LHCN-M2 (cell line): ENCODE data around the gene AKAP6. TPM values are rescaled to one million over a fixed set of nuclear protein-coding genes. Genes with fewer than 3 reads are reported as not detected.
"Not testable (repeated sequence)": the region's sequence is repeated elsewhere in the genome, so short reads cannot be mapped to it uniquely, and the experiment has no call there.

Experiments
- DNase-seq: peaks from one replicate; pipeline ENCODE4 v3.0.0-alpha.2; 2012; ENCODE audit warnings: low read depth
- total RNA-seq: library from RNA; depleted of rRNA; stranded (reverse); fragments of >200 nt; gene quantifications from 2 replicates; pipeline ENCODE4 v1.2.3, GENCODE V29; 2014

The AKAP6 gene
- total RNA-seq, 1 experiment from 2014 or later = 2.7 TPM

- DNase-seq = no peak
These were observed 402.2 kb downstream of the AKAP6 start for GRCh38 chr14:32731249-32731648.

- DNase-seq = no peak
These were observed 403.9 kb downstream of the AKAP6 start for GRCh38 chr14:32733015-32733414.

- DNase-seq = no peak
These were observed 405.2 kb downstream of the AKAP6 start for GRCh38 chr14:32734261-32734660.

- DNase-seq = no peak
These were observed 408.5 kb downstream of the AKAP6 start for GRCh38 chr14:32737621-32738020.

DNA sequence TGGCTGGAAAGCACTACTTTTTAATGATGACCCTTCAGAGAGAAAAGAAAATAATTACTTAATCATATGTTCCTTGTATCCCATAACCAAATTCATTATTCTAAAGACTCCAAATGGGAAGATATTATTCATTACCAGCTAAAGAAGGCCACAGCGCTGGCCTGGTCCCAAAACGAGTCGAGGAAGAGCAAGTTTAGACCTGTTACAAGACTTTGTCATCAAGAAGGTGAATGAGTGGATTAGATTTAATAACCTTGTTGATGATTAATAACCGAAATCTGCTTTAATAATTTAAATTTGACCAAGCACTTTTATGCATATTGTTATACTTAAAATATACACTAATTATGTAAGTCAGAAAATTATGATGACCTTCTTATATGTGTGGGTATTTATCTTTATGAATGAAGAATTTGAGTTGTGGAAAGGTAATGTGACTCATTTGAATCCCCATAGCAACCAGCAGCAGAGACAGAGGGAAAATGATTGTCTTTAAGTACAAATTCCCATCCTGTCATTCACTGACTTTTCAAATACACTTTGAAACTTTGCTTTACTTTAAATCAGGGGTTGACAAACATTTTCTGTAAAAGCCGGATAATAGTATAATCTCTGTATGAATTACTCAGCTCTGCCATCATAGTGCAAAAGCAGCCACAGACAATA is 409.2 kb downstream of the AKAP6 start:
- DNase-seq = no peak

- DNase-seq = no peak
These were observed 415.8 kb downstream of the AKAP6 start for GRCh38 chr14:32744811-32745445.

- no peak for DNase-seq
These were observed 425.1 kb downstream of the AKAP6 start for GRCh38 chr14:32754209-32754608.

- no peak for DNase-seq
These were observed 427.1 kb downstream of the AKAP6 start for GRCh38 chr14:32756173-32756572.

GRCh38 chr14:32756775-32757174 is 427.7 kb downstream of the AKAP6 start:
- DNase-seq = no peak

DNA sequence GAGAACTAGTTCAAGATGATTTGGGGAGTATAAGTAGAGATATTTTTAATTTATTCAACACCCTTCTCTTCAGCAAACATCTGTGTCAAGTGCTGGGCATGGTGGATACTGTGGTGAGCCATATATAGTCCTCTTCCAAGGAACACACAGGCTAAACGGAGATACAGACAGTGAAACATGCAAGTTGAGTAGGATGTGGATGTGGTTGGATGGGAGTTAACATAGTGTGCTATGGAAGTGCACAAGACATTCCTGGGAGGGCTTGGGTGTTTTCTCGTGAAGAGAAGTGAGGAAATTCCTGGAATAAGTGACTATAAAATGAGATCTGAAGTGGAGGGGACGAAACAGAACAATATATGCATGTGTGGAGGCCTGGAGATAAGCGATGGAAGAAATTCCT is 428.5 kb downstream of the AKAP6 start:
- DNase-seq = no peak

GRCh38 chr14:32761381-32761968 is 432.4 kb downstream of the AKAP6 start:
- DNase-seq = peak; percentile 54

GRCh38 chr14:32762886-32763285 is 433.8 kb downstream of the AKAP6 start:
- peak; percentile 7 for DNase-seq

GRCh38 chr14:32763673-32764072 is 434.6 kb downstream of the AKAP6 start:
- DNase-seq = no peak

DNA sequence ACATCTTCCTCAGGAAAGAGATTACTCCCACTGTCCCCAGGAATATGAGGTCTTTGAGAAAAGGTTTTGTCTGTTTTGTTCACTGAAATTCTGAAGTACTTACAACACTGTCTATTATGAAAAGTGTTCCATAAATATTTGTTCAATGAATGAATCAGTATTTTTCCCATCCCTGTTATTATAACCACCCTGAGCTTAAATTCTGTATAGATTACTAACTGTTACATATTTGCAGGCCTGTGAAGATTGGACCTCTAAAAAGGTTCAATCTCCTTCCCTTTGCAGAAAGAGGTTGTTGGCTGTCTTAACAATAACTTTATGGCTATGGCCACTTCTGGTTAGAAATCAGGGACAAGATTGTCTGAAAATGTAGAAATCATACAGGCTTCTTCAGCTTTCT is 435.0 kb downstream of the AKAP6 start:
- DNase-seq = peak; percentile 1

GRCh38 chr14:32770422-32770821 is 441.3 kb downstream of the AKAP6 start:
- DNase-seq = no peak

GRCh38 chr14:32774214-32774613 is 445.1 kb downstream of the AKAP6 start:
- no peak for DNase-seq

- no peak for DNase-seq
These were observed 450.7 kb downstream of the AKAP6 start for GRCh38 chr14:32779840-32780239.

GRCh38 chr14:32784405-32784804 is 455.3 kb downstream of the AKAP6 start:
- DNase-seq = no peak

DNA sequence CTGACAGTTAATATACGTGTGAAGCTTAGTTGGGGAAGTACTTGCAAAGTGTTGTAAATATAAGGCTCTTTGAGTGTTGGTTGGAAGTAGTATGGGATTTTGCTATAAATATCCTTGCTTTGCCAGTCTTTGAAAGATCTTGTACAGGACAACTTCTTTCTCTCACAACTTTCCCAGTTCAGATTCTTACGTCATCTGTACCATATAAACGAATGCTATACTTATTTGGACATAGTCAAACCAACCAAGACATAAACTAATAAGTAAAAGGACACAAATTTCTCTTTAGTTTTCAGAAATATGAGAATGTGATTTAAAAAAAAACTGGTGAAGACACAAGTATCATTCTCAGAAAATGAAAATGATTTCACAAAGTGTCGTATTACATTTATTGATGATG is 456.5 kb downstream of the AKAP6 start:
- no peak for DNase-seq

DNA sequence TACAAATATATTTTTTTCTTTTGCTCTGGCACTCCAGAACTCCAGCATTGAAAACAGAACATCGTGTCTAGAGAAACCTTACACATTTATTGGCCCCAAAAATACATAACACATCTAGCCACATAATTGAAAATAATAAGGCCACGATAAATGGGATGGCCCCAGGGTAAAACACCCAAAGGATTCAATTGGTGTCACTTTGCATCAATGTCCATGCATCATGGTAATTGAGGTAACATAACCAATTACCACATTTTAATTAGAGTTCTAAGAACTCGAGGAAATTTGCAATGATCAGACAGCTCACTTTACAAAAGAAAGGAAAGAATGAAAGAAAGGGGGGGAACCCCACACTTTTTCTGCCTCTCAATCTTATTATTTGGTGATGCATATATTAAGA is 457.8 kb downstream of the AKAP6 start:
- DNase-seq = no peak

DNA sequence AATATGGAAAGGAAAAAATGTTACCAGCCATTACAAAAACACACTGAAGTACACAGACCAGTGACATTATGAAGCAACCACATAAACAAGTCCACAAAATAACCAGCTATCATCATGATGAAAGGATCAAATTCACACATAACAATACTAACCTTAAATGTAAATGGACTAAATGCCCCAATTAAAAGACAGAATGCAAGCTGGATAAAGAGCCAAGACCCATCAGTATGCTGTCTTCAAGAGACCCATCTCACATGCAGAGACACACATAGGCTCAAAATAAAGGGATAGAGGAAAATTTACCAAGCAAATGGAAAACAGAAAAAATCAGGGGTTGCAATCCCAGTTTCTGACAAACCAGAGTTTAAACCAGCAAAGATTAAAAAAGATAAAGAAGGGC is 463.9 kb downstream of the AKAP6 start:
- not testable (repeated sequence) for DNase-seq

- no peak for DNase-seq
These were observed 471.2 kb downstream of the AKAP6 start for GRCh38 chr14:32800320-32800719.

- no peak for DNase-seq
These were observed 473.2 kb downstream of the AKAP6 start for GRCh38 chr14:32802295-32802694.
